Measurements from ENCODE around the gene LPIN3.

LPIN3 gene

DNA sequence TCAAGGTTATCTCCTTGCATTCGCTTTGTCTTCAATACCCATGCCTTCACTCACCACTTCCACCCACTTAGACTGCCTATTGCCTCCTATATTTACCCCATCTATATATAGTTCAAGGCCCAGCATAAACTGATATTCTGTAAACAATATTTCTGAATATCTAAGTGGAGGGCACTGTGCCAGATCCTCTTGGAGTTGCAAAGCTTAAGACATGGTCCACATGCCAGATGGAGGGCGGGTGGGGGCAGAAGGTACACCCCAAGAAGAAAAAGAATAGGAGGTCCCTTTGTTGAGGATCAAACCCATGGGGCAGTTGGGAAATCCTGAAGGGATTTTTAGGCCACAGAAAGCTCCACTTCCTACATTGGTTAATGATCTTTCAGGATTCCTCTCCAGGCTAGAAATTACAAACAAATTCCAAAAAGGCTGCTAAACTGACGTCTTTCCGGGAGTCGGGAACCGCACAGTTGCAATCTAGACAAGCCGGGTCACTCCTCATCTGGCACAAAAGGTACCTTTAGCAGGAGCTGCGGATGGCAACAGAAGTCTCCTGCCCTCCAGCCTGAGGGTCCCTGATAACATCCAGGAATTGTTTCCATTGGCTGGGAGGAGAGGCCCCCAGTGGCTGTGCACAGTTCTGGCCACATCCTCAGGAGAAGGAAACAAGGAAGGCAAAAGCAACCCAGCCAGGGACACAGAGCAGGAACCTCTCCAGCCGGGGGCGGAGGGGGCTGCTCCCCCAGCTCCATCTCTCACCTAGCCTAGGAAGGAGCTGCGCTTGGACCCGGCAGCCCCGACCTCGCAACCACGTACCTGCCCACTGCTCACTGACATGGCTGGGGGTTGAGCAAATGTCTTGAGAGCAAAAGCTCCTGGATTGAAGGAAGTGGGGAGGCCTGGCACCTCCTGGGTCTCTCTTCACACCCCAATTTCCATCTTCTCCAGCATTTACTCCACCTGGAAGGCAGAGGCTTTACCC lies 5.9 kb upstream of the LPIN3 start:
- DNase-seq: no peak
- Histone ChIP-seq H4K20me1 (ENCODE audit: insufficient read depth, low read length) (no peaks in the 10 kb centered on the region), H3K9me2 (replicated peaks; ENCODE audit: insufficient read depth, low read length) (no peaks in the 10 kb centered on the region), H3K36me3 (replicated peaks; ENCODE audit: insufficient read depth, low read length) (no peaks in the 10 kb centered on the region), H3K9me3 (replicated peaks; ENCODE audit: insufficient read depth, low read length) (no peaks in the 10 kb centered on the region), H3F3A (ENCODE audit: insufficient read depth, low read length) (no peaks in the 10 kb centered on the region), H3K4me2 (ENCODE audit: low read depth, low read length) (no peak overlapping the region), H3K27ac (ENCODE audit: low read length) (no peak overlapping the region), H3K9ac (ENCODE audit: low read length) (no peak overlapping the region), H2AFZ (ENCODE audit: low read length) (no peak overlapping the region), H3K4me1 (ENCODE audit: low read length) (peaks cover 3% of the 10 kb centered on the region; the same call in 1 of the 2 replicates), H3K79me2 (ENCODE audit: low read length) (no peaks in the 10 kb centered on the region), H3K27me3 (replicated peaks; ENCODE audit: insufficient read depth, low read length) (no peaks in the 10 kb centered on the region), H3K4me3 (ENCODE audit: low read length) (no peak overlapping the region)
- TF ChIP-seq, protein P1, sequence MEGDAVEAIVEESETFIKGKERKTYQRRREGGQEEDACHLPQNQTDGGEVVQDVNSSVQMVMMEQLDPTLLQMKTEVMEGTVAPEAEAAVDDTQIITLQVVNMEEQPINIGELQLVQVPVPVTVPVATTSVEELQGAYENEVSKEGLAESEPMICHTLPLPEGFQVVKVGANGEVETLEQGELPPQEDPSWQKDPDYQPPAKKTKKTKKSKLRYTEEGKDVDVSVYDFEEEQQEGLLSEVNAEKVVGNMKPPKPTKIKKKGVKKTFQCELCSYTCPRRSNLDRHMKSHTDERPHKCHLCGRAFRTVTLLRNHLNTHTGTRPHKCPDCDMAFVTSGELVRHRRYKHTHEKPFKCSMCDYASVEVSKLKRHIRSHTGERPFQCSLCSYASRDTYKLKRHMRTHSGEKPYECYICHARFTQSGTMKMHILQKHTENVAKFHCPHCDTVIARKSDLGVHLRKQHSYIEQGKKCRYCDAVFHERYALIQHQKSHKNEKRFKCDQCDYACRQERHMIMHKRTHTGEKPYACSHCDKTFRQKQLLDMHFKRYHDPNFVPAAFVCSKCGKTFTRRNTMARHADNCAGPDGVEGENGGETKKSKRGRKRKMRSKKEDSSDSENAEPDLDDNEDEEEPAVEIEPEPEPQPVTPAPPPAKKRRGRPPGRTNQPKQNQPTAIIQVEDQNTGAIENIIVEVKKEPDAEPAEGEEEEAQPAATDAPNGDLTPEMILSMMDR (IDR thresholded peaks at IDR 0.05; ENCODE audit: low read length): no peak
- no peak for TF ChIP-seq EZH2 (optimal IDR thresholded peaks at IDR 0.05; ENCODE audit: low read depth, low read length)
- TF ChIP-seq EZH2phosphoT487 (IDR thresholded peaks at IDR 0.05; ENCODE audit: low read length): no peak

- Histone ChIP-seq H3K9ac (ENCODE audit: low read length) (no peak overlapping the region), H3K9me3 (replicated peaks; ENCODE audit: insufficient read depth, low read length) (no peaks in the 10 kb centered on the region), H3K36me3 (replicated peaks; ENCODE audit: insufficient read depth, low read length) (no peaks in the 10 kb centered on the region), H3K79me2 (ENCODE audit: low read length) (no peaks in the 10 kb centered on the region), H3K27me3 (replicated peaks; ENCODE audit: insufficient read depth, low read length) (no peaks in the 10 kb centered on the region), H3F3A (ENCODE audit: insufficient read depth, low read length) (no peaks in the 10 kb centered on the region), H3K4me1 (ENCODE audit: low read length) (peaks cover 5% of the 10 kb centered on the region; the same call in 1 of the 2 replicates), H3K4me3 (ENCODE audit: low read length) (no peak overlapping the region), H3K9me2 (replicated peaks; ENCODE audit: insufficient read depth, low read length) (no peaks in the 10 kb centered on the region), H4K20me1 (ENCODE audit: insufficient read depth, low read length) (no peaks in the 10 kb centered on the region), H2AFZ (ENCODE audit: low read length) (no peak overlapping the region), H3K27ac (ENCODE audit: low read length) (no peak overlapping the region), H3K4me2 (ENCODE audit: low read depth, low read length) (no peak overlapping the region)
- TF ChIP-seq, protein P1 (IDR thresholded peaks at IDR 0.05; ENCODE audit: low read length): no peak
- TF ChIP-seq EZH2 (optimal IDR thresholded peaks at IDR 0.05; ENCODE audit: low read depth, low read length): no peak
- TF ChIP-seq EZH2phosphoT487 (IDR thresholded peaks at IDR 0.05; ENCODE audit: low read length): no peak
- DNase-seq: no peak
These were observed 5.0 kb upstream of the LPIN3 start for GRCh38 chr20:41335591-41335990.

DNA sequence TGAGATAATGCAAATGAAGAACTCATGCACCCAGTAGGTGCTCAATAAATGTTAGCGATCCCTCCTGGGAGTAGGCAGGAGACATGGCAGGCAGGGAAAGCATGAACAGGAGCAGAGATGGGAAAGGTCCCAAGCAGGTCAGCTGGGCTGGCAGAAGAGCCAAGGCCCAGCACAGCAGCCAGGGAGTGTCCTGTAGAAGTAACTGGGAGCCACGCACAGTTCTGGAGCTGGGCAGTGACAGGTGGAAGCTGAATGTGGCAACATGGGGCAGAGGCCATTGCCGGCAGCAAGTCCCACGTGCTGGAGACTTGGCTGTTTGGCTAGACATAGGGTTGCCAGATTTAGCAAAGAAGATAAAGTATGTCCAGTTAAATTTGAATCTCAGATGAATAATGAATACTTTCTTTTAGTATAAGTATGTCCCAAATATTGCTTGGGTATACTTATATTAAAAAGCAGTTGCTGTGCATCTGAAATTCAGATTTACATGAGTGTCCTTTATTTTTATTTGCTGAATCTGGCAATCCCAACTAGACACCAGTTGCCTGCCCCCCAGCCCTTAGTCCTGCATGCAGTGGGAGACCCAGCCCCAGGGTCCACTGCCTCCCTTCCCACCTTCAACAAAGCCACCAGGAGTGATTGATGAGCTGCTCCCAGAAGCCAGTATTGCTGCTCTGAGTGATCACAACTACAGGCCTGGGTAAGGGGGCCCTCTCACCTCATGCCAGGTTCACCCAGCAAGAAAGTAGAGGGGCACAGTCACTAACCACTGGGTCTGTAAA lies 3.7 kb upstream of the LPIN3 start:
- no peaks in the 10 kb centered on the region for H3K36me3 ChIP-seq (replicated peaks; ENCODE audit: insufficient read depth, low read length)
- no peak overlapping the region for H3K9ac ChIP-seq (ENCODE audit: low read length)
- no peaks in the 10 kb centered on the region for H3K79me2 ChIP-seq (ENCODE audit: low read length)
- H3K4me3 ChIP-seq (ENCODE audit: low read length): no peak overlapping the region
- TF ChIP-seq EZH2phosphoT487 (IDR thresholded peaks at IDR 0.05; ENCODE audit: low read length): no peak
- no peak for TF ChIP-seq EZH2 (optimal IDR thresholded peaks at IDR 0.05; ENCODE audit: low read depth, low read length)
- TF ChIP-seq, protein P1 (IDR thresholded peaks at IDR 0.05; ENCODE audit: low read length): no peak
- H3K27me3 ChIP-seq (replicated peaks; ENCODE audit: insufficient read depth, low read length): no peaks in the 10 kb centered on the region
- no peaks in the 10 kb centered on the region for H3K9me2 ChIP-seq (replicated peaks; ENCODE audit: insufficient read depth, low read length)
- H3K9me3 ChIP-seq (replicated peaks; ENCODE audit: insufficient read depth, low read length): no peaks in the 10 kb centered on the region
- H3K27ac ChIP-seq (ENCODE audit: low read length): no peak overlapping the region
- DNase-seq: no peak
- H3K4me1 ChIP-seq (ENCODE audit: low read length): peaks cover 5% of the 10 kb centered on the region; the same call in 1 of the 2 replicates
- no peaks in the 10 kb centered on the region for H3F3A ChIP-seq (ENCODE audit: insufficient read depth, low read length)
- no peak overlapping the region for H3K4me2 ChIP-seq (ENCODE audit: low read depth, low read length)
- no peaks in the 10 kb centered on the region for H4K20me1 ChIP-seq (ENCODE audit: insufficient read depth, low read length)
- H2AFZ ChIP-seq (ENCODE audit: low read length): no peak overlapping the region
